Measurements from ENCODE around the gene RABAC1.
"Not testable (repeated sequence)": the region's sequence is repeated elsewhere in the genome, so short reads cannot be mapped to it uniquely, and the experiment has no call there.

RABAC1 gene

GRCh38 chr19:41944336-41944735, 14.8 kb downstream of the RABAC1 start:
- Mint-ChIP-seq H3K4me3 (peak overlapping the region; percentile 65), H3K36me3 (ENCODE audit: low read depth) (no peaks in the 10 kb centered on the region), H3K27ac (peak overlapping the region; percentile 95), H3K27me3 (peaks cover 9% of the 10 kb centered on the region), H3K9me3 (no peaks in the 10 kb centered on the region), H3K4me1 (peaks cover 67% of the 10 kb centered on the region)
- DNase-seq (no peak), ATAC-seq (no peak)

DNA sequence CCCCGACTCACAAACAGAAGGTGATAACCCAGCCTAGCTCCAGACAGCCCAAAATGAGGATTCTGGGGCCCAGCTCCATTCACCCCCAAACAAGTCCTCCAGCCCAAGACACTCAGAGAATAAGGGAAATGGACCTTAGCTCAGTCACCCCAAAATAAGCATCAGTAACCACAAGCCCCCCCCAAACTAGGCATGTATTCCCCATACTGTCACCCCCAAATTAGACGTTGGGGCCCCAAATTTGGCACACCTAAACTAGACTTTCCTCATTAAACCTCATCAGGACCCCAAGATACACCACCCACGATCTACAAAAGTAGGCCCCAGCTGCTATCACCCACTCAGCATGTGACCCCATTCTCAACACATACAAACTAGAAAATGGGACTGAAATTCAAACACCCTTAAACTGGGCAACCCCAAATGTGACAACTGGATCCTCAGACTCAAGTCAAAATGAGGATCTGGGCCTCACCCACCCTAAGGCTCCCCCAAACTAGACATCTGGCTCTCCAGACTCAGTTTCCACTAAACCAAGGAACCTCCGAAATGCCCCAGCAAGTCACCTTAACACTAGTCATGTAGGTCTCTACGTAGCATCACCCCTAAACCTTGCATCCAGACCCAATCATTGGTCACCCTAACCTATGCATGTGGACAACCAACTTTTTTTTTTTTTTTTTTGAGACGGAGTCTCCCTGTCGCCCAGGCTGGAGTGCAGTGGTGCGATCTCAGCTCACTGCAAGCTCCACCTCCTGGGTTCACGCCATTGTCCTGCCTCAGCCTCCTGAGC, 17.5 kb downstream of the RABAC1 start:
- peaks cover 54% of the 10 kb centered on the region for H3K4me1 Mint-ChIP-seq

DNA sequence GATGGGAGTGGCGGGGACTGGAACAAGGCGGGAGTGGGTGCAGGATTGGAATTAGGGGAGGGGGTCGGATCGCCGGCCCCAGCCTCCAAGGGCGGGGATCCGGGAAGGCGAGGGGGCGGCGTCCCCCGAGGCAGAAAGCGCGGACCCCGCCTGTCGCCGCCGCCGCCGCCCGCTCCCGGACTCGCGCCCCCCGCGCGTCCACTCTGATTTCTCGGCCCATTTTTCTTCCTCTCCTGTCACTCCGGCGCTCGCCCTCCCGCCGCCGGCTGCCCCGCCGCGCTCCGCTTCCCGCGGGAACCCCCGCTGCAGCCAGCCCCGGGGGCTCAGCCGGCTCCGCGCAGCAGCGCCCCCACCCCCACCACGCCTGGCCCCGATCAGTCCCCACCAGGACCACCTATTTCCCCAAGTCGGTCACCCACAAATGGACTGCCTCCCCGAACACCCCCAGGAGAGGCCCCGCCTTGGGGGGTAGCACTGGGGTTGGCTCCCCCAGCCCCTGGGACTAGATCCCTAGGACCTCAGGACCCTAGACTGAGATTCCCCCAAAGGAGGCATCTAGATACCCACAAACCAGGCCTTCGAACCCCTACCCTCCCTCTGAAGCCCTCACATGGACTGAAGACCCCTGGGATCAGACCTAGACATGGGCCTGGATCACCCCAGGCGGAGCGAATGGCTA, 18.3 kb downstream of the RABAC1 start:
- no peak for DNase-seq
- peaks cover 14% of the 10 kb centered on the region for H3K27me3 Mint-ChIP-seq

More for the DNA sequence above, 17.5 kb downstream of the RABAC1 start:
- no peak for DNase-seq
- H3K4me3 Mint-ChIP-seq, result peak overlapping the region; percentile 54
- no peaks in the 10 kb centered on the region for H3K36me3 Mint-ChIP-seq (ENCODE audit: low read depth)
- H3K27me3 Mint-ChIP-seq, result peaks cover 10% of the 10 kb centered on the region
- ATAC-seq, result no peak
- no peaks in the 10 kb centered on the region for H3K9me3 Mint-ChIP-seq
- H3K27ac Mint-ChIP-seq, result peak overlapping the region; percentile 80

GRCh38 chr19:41939861-41940730, 19.0 kb downstream of the RABAC1 start:
- DNase-seq (peak; percentile 64), ATAC-seq (no peak)
- Mint-ChIP-seq H3K27me3 (peaks cover 16% of the 10 kb centered on the region), H3K4me1 (peaks cover 52% of the 10 kb centered on the region), H3K9me3 (no peaks in the 10 kb centered on the region), H3K4me3 (peak overlapping the region; percentile 76), H3K27ac (peak overlapping the region; percentile 83), H3K36me3 (ENCODE audit: low read depth) (no peaks in the 10 kb centered on the region)

More for the DNA sequence above, 18.3 kb downstream of the RABAC1 start:
- ATAC-seq, result no peak
- Mint-ChIP-seq H3K4me1 (peaks cover 55% of the 10 kb centered on the region), H3K4me3 (peak overlapping the region; percentile 76), H3K27ac (peak overlapping the region; percentile 83), H3K36me3 (ENCODE audit: low read depth) (no peaks in the 10 kb centered on the region), H3K9me3 (no peaks in the 10 kb centered on the region)

GRCh38 chr19:41939209-41939608, 19.9 kb downstream of the RABAC1 start:
- not testable (repeated sequence) for H3K4me3 Mint-ChIP-seq; DNase-seq; H3K36me3 Mint-ChIP-seq (ENCODE audit: low read depth); H3K27ac Mint-ChIP-seq; ATAC-seq; H3K9me3 Mint-ChIP-seq
- H3K27me3 Mint-ChIP-seq, result peaks cover 19% of the 10 kb centered on the region
- H3K4me1 Mint-ChIP-seq, result peaks cover 52% of the 10 kb centered on the region

DNA sequence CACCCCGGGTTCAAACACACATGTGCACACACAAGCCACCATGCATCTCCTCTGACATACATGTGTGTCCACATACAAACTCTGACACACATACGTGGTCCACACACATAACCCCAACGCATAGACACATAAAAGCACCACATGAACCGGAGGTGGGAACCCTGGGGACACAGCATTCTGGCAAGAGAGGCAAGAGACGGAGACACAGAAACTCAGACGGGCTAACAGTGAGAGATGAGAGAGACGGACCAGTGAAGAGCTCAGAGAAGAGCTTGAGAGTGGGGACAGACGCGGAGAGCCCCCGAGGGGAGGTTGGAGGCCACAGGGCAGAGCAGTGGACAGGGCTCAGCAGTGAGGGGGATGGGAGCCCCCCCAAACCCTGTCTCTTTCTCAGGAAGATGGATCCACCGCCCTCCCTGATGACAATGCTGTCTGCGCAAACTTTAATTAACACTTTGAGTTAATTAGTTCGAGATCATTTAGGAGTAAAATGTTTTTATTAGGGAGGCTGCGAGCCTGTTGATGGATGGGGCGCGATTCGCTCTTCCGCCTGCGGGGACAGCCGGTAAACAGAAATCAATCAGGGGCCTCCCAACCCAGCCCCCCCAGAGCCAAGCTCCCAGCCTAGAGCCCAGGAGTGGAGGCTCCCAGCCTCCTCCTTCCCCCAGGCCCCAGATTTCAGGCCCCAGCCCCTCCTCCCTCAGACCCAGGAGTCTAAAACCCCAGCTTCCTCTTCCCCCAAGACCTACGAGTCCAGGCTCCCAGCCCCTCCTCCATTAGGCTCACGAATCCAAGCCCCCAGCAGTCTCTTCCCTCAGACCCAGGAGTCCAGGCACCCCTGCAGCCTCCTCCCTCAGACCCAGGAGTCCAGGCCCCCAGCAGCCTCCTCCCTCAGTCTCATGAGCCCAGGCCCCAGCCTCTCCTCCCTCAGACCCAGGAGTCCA, 21.3 kb downstream of the RABAC1 start:
- H3K27me3 Mint-ChIP-seq, result peaks cover 20% of the 10 kb centered on the region
- H3K27ac Mint-ChIP-seq, result no peak overlapping the region
- H3K4me3 Mint-ChIP-seq, result no peak overlapping the region
- ATAC-seq (no peak), DNase-seq (no peak)
- no peaks in the 10 kb centered on the region for H3K36me3 Mint-ChIP-seq (ENCODE audit: low read depth)
- H3K4me1 Mint-ChIP-seq, result peaks cover 46% of the 10 kb centered on the region
- H3K9me3 Mint-ChIP-seq, result no peaks in the 10 kb centered on the region

DNA sequence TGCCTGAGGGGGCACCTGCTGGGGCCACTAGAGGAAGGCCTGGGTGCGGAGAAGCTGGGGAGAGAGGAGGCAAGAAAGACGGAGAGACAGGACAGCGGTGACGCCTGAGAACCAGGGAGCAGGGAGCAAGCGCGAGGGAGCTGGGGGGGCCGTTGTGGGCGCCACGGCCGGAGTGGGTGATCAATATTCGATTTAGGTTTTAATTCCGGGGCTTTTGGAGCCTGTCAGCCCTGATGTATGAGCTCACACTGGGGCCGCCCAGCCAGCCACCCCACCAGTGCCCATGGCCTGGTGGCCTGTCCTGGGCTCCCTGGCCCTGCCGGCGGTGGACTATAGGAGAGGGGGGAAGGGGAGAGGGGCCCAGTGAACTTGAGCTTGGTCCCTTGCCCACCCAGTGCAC, 22.2 kb downstream of the RABAC1 start:
- H3K36me3 Mint-ChIP-seq (ENCODE audit: low read depth), result no peaks in the 10 kb centered on the region
- H3K4me3 Mint-ChIP-seq, result no peak overlapping the region
- H3K4me1 Mint-ChIP-seq, result peaks cover 46% of the 10 kb centered on the region
- DNase-seq (no peak), ATAC-seq (no peak)
- H3K9me3 Mint-ChIP-seq, result no peaks in the 10 kb centered on the region
- no peak overlapping the region for H3K27ac Mint-ChIP-seq
- peaks cover 18% of the 10 kb centered on the region for H3K27me3 Mint-ChIP-seq

GRCh38 chr19:41936416-41936850, 22.7 kb downstream of the RABAC1 start:
- Mint-ChIP-seq H3K27ac (no peak overlapping the region), H3K36me3 (ENCODE audit: low read depth) (no peaks in the 10 kb centered on the region), H3K9me3 (no peaks in the 10 kb centered on the region), H3K27me3 (peaks cover 13% of the 10 kb centered on the region), H3K4me3 (no peak overlapping the region), H3K4me1 (peaks cover 42% of the 10 kb centered on the region)
- ATAC-seq (peak; percentile 60), DNase-seq (no peak)

DNA sequence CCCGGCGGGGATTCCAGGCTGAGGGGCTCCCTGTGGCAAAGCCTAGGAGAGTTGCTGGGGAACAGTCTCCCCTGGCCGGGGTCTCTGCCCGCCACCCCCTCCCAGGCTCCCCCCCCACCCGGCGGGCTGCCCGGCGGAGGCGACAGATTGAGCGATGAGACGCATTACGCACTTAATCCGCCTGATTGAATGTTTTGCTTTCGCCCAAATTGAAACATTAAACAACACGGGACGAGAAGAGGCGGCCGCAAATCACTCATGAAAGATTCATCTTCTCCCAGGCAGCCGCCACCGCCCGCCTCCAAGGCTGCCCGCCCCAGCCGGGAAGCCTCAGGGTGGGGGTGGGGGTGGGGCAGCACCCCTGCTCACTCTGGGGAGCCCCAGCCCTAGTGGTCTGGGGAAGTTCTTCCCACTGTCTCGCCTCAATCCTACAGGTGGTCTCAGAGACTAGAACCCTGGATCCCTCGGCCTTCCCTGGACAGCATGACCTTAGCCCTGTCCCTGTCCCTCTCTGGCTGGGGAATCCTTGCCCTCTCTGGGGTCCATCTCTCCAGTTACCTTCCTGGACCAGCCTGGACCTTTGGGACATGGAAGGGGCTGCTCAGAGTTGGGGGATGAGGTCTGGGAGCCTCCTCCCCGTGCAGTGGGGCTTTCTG, 23.2 kb downstream of the RABAC1 start:
- H3K4me1 Mint-ChIP-seq, result peaks cover 42% of the 10 kb centered on the region
- ATAC-seq (peak; percentile 0), DNase-seq (no peak)
- H3K9me3 Mint-ChIP-seq, result no peaks in the 10 kb centered on the region
- H3K36me3 Mint-ChIP-seq (ENCODE audit: low read depth), result no peaks in the 10 kb centered on the region
- H3K27me3 Mint-ChIP-seq, result peaks cover 13% of the 10 kb centered on the region
- H3K4me3 Mint-ChIP-seq, result no peak overlapping the region
- peak overlapping the region; percentile 47 for H3K27ac Mint-ChIP-seq

GRCh38 chr19:41934849-41935374, 24.2 kb downstream of the RABAC1 start:
- Mint-ChIP-seq H3K4me3 (peak overlapping the region; percentile 27), H3K4me1 (peaks cover 48% of the 10 kb centered on the region), H3K27me3 (peaks cover 19% of the 10 kb centered on the region), H3K9me3 (no peaks in the 10 kb centered on the region), H3K36me3 (ENCODE audit: low read depth) (no peaks in the 10 kb centered on the region), H3K27ac (peak overlapping the region; percentile 47)
- ATAC-seq (peak; percentile 69), DNase-seq (peak; percentile 87)

DNA sequence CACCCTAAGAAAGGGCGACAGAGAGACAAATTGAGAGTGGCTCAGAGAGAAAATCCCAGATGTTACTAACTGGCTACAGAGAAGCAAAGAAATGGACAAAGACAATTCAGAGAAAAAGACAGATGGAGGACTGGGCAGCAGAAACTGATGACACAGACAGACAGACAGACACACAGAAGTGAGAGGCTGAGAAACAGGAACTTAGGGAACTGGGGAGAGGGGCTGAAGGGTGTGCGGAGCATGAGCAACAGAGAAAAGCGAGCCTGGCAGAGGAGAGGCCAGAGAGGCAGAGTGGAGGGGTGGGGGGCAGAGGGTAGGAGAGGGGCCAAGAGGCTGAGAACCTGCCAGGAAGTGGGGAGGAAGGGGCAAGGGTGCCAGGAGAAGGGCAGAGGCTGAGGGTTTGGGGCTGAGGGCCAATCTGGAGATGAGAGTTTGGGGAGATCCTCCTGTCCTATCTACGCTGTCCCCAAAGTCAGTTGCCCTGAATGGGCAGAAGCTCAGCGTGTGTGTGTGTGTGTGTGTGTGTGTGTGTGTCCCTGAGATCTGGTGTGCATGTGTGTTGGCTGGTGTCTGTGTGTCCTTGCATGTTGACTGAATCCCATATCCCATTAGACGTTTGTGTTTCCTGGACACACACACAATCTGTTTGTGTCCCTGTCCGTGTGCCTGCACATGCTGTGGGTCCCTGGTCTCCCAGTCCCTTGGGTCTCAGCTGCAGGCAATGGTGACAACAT, 25.3 kb downstream of the RABAC1 start:
- Mint-ChIP-seq H3K36me3 (ENCODE audit: low read depth) (no peaks in the 10 kb centered on the region), H3K9me3 (no peaks in the 10 kb centered on the region), H3K27ac (no peak overlapping the region), H3K4me3 (no peak overlapping the region), H3K4me1 (peaks cover 56% of the 10 kb centered on the region), H3K27me3 (peaks cover 20% of the 10 kb centered on the region)
- no peak for DNase-seq
- no peak for ATAC-seq

- DNase-seq (no peak), ATAC-seq (no peak)
- Mint-ChIP-seq H3K4me1 (peaks cover 58% of the 10 kb centered on the region), H3K9me3 (no peaks in the 10 kb centered on the region), H3K4me3 (no peak overlapping the region), H3K27me3 (peaks cover 20% of the 10 kb centered on the region), H3K36me3 (ENCODE audit: low read depth) (no peaks in the 10 kb centered on the region), H3K27ac (peak overlapping the region; percentile 11)
Measured at GRCh38 chr19:41932720-41933332, 26.3 kb downstream of the RABAC1 start.

Data from activated naive CD8-positive, alpha-beta T cell treated with anti-CD3 and anti-CD28 coated beads, Interleukin-2, amount 50 U/mL, for 24 hours (primary cell).